ENCODE measurements around the gene CRACDL. TPM values are rescaled to one million over a fixed set of nuclear protein-coding genes. Genes with fewer than 3 reads are reported as not detected.

Gene CRACDL
- total RNA-seq, 3 donors from 2014 or later = 0.10 to 0.46 (median 0.16) TPM

DNA sequence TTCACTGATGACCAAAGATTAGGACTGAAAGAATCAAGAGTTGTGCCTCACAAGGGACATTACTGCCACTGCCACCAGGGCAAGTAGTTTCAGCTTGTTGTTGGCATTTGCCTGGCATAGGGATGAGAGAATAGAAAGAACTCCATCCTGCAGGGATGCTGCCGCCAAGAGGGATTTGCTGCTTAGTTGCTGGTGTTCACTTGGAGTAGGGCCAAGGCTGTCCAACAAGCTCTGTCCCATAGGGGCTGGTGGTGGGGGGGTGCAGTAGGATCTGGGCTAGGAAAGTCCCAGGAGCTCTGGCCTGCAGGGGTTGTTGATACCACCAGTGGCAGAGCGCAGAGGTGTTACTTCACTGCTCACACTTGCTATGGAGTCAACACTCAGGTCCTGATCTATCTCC lies 120.2 kb downstream of the CRACDL start:
- H3K4me1 Mint-ChIP-seq (ENCODE audit: low read depth) = no peaks in the 10 kb centered on the region
- ATAC-seq (no peak), DNase-seq (no peak)
- no peaks in the 10 kb centered on the region for H3K36me3 Mint-ChIP-seq (ENCODE audit: insufficient read depth)
- peaks cover 5% of the 10 kb centered on the region for H3K27me3 Mint-ChIP-seq (ENCODE audit: low read depth)
- H3K4me3 Mint-ChIP-seq = no peak overlapping the region
- H3K9me3 Mint-ChIP-seq = no peaks in the 10 kb centered on the region

- H3K9me3 Mint-ChIP-seq = no peaks in the 10 kb centered on the region
- peaks cover 11% of the 10 kb centered on the region for H3K4me1 Mint-ChIP-seq (ENCODE audit: low read depth)
- H3K4me3 Mint-ChIP-seq = no peak overlapping the region
- peaks cover 5% of the 10 kb centered on the region for H3K27me3 Mint-ChIP-seq (ENCODE audit: low read depth)
- no peaks in the 10 kb centered on the region for H3K36me3 Mint-ChIP-seq (ENCODE audit: insufficient read depth)
- DNase-seq (no peak), ATAC-seq (no peak)
Measured at GRCh38 chr2:98811766-98812165, 124.3 kb downstream of the CRACDL start.

DNA sequence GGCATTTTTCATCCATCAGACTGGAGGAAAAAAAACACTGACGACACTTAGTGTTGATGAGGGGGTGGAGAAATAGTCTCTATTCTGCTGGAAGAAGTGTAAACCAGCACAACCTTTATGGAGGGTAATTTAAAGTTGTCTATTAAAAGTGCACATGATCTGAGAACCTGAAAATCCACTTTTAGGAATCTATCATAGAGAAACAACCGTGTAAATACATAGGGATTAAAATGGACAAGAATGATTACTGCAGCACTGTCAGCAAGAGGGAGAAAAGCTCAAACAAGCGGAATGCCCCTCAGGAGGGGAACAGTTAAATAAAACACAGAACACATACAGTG lies 125.5 kb downstream of the CRACDL start:
- DNase-seq (no peak), ATAC-seq (no peak)
- Mint-ChIP-seq H3K4me1 (ENCODE audit: low read depth) (peaks cover 13% of the 10 kb centered on the region), H3K4me3 (no peak overlapping the region), H3K27me3 (ENCODE audit: low read depth) (no peaks in the 10 kb centered on the region), H3K36me3 (ENCODE audit: insufficient read depth) (no peaks in the 10 kb centered on the region), H3K9me3 (no peaks in the 10 kb centered on the region)

GRCh38 chr2:98809878-98810587 lies 126.0 kb downstream of the CRACDL start:
- Mint-ChIP-seq H3K4me1 (ENCODE audit: low read depth) (peaks cover 13% of the 10 kb centered on the region), H3K36me3 (ENCODE audit: insufficient read depth) (no peaks in the 10 kb centered on the region), H3K4me3 (no peak overlapping the region), H3K9me3 (no peaks in the 10 kb centered on the region), H3K27me3 (ENCODE audit: low read depth) (no peaks in the 10 kb centered on the region)
- DNase-seq (no peak), ATAC-seq (no peak)

DNA sequence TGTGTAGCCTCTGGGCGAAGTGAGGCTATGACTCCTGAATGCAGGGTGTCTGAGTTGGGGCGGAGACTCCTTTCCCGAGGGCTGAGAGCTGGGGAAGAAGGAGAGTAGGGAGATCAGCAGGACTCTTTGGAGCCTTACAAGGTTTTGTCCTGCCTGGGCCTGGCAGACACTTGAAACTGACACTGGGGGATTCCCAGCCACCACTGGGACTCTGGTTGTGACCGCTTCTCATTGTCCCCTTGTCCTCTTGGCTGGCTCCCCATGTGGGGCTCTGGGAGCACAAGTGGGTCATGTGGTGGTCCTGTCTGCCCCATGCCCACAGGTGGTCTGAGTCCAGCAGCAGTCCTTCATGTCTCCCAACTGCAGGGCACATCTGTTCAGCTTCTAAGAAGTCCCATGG lies 126.9 kb downstream of the CRACDL start:
- H3K27me3 Mint-ChIP-seq (ENCODE audit: low read depth) = no peaks in the 10 kb centered on the region
- H3K36me3 Mint-ChIP-seq (ENCODE audit: insufficient read depth) = no peaks in the 10 kb centered on the region
- no peaks in the 10 kb centered on the region for H3K9me3 Mint-ChIP-seq
- H3K4me3 Mint-ChIP-seq = no peak overlapping the region
- DNase-seq = no peak
- peaks cover 13% of the 10 kb centered on the region for H3K4me1 Mint-ChIP-seq (ENCODE audit: low read depth)
- ATAC-seq = no peak

DNA sequence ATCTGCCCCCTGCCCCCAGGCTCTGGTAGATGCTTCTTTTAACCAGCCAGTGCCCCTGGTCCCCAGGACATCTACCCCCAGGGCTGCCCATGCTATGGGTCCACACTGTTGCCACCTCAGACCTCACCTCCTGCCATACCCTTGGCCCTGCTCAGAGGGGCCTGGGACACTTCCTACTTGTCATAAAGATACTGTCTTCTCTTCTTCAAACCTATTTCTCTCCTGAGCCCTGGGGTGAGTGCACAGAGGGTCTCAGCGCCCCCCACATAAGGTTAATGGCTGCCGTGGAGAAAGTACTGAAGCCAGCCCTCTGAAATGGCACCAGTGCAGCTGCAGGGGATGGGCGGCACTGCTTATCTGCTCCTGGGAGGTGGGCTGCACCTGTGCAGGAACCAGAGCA lies 127.5 kb downstream of the CRACDL start:
- H3K9me3 Mint-ChIP-seq = no peaks in the 10 kb centered on the region
- H3K27me3 Mint-ChIP-seq (ENCODE audit: low read depth) = no peaks in the 10 kb centered on the region
- no peaks in the 10 kb centered on the region for H3K36me3 Mint-ChIP-seq (ENCODE audit: insufficient read depth)
- DNase-seq (no peak), ATAC-seq (no peak)
- no peak overlapping the region for H3K4me3 Mint-ChIP-seq
- H3K4me1 Mint-ChIP-seq (ENCODE audit: low read depth) = peaks cover 13% of the 10 kb centered on the region

DNA sequence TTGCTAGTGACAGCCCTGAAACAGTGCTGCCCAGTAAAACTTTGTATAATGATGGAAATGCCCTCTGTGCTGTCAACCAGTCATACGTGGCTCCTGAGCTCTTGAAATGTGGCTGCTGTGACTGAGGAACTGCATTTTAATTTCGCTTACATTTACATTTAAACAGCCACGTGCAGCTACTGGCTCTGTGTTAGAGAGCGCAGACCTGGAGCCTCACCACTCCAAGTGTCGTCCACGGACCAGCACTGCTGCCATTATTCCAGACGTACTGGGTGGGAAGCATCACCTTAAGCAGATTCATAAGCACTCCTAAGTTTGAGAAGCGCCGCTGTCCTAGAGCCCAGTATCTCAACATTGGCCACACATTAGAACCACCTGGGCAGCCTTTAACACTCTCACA lies 128.1 kb downstream of the CRACDL start:
- Mint-ChIP-seq H3K27me3 (ENCODE audit: low read depth) (no peaks in the 10 kb centered on the region), H3K9me3 (no peaks in the 10 kb centered on the region), H3K4me1 (ENCODE audit: low read depth) (peaks cover 13% of the 10 kb centered on the region), H3K36me3 (ENCODE audit: insufficient read depth) (no peaks in the 10 kb centered on the region), H3K4me3 (no peak overlapping the region)
- DNase-seq (no peak), ATAC-seq (no peak)

GRCh38 chr2:98807221-98807620 lies 128.8 kb downstream of the CRACDL start:
- no peak overlapping the region for H3K4me3 Mint-ChIP-seq
- peak; percentile 31 for DNase-seq

GRCh38 chr2:98806236-98806697 lies 129.8 kb downstream of the CRACDL start:
- Mint-ChIP-seq H3K4me3 (no peak overlapping the region), H3K27me3 (ENCODE audit: low read depth) (no peaks in the 10 kb centered on the region), H3K9me3 (no peaks in the 10 kb centered on the region), H3K4me1 (ENCODE audit: low read depth) (peaks cover 13% of the 10 kb centered on the region), H3K36me3 (ENCODE audit: insufficient read depth) (peaks cover 2% of the 10 kb centered on the region)
- no peak for ATAC-seq
- no peak for DNase-seq

More at GRCh38 chr2:98807221-98807620, 128.8 kb downstream of the CRACDL start:
- peak; percentile 73 to 78 for ATAC-seq
- H3K4me1 Mint-ChIP-seq (ENCODE audit: low read depth) = peaks cover 13% of the 10 kb centered on the region
- no peaks in the 10 kb centered on the region for H3K27me3 Mint-ChIP-seq (ENCODE audit: low read depth)
- no peaks in the 10 kb centered on the region for H3K9me3 Mint-ChIP-seq
- no peaks in the 10 kb centered on the region for H3K36me3 Mint-ChIP-seq (ENCODE audit: insufficient read depth)

- Mint-ChIP-seq H3K36me3 (ENCODE audit: insufficient read depth) (peaks cover 2% of the 10 kb centered on the region), H3K9me3 (no peaks in the 10 kb centered on the region), H3K4me3 (no peak overlapping the region), H3K4me1 (ENCODE audit: low read depth) (peaks cover 13% of the 10 kb centered on the region), H3K27me3 (ENCODE audit: low read depth) (no peaks in the 10 kb centered on the region)
- ATAC-seq (no peak), DNase-seq (no peak)
Measured at GRCh38 chr2:98805412-98806171, 130.4 kb downstream of the CRACDL start.

DNA sequence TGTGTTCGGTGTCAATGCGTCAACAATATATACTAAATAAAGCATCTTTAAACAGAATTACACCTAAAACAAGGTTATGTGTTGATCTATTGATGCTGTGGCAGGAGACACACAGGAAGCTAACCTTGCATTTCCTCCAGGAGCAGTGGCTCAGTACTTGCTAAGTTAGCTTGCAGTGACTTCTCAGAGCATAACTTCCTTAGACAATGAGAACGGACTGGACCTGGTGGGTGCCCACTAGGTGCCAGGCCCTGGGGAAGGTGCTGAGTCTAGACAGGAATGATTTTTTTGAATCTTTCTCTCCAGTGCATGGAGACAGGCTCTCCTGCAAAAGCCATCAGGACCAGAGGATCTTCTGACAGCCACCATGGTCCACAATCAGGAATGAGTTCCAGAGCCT lies 131.3 kb downstream of the CRACDL start:
- Mint-ChIP-seq H3K27me3 (ENCODE audit: low read depth) (no peaks in the 10 kb centered on the region), H3K4me1 (ENCODE audit: low read depth) (peaks cover 13% of the 10 kb centered on the region), H3K9me3 (no peaks in the 10 kb centered on the region), H3K36me3 (ENCODE audit: insufficient read depth) (peaks cover 2% of the 10 kb centered on the region), H3K4me3 (no peak overlapping the region)
- ATAC-seq (no peak), DNase-seq (no peak)

GRCh38 chr2:98804265-98804650 lies 131.8 kb downstream of the CRACDL start:
- Mint-ChIP-seq H3K36me3 (ENCODE audit: insufficient read depth) (peaks cover 2% of the 10 kb centered on the region), H3K4me1 (ENCODE audit: low read depth) (peaks cover 13% of the 10 kb centered on the region), H3K4me3 (no peak overlapping the region), H3K9me3 (no peaks in the 10 kb centered on the region), H3K27me3 (ENCODE audit: low read depth) (no peaks in the 10 kb centered on the region)
- no peak for ATAC-seq
- DNase-seq = no peak

DNA sequence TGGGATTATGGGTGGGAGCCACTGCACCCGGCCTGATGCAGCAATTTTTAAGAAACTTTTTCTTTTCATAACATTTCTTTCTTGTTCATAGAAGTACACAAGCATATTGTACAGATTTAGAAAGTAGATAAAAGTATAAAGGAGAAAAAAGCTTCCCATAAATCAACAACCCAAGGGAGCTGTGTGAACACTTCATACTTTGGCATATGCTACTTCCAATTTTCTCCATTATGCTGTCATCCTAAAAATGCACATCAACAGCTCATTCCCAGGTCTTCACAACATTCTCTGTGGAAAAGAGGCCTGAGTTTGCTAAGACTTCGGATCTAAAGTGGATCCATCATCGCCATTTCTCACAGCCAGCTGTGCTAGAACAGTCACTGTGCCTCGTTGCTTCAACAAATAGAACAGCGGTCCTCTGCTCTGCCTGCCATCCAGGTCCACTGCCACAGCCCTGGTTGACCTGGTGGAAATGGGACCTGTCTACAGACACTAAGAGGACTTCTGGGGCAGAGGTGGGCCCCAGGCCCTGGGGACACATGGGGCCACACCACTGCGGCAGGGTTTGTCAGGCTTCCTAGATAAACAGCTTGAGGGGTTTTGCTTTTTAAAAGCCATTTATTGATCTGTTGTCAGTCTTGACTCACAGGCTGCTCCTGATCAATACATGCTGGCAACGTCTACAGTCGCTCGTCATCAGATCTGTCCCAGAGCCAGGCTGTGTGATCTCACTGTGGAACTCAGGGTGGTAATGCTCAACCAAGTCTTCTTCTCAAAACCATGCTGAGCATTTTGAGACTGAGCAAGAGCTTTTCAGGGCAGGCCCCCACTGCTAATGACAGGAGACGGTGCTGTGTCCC lies 132.4 kb downstream of the CRACDL start:
- Mint-ChIP-seq H3K4me1 (ENCODE audit: low read depth) (peaks cover 13% of the 10 kb centered on the region), H3K4me3 (no peak overlapping the region), H3K36me3 (ENCODE audit: insufficient read depth) (peaks cover 2% of the 10 kb centered on the region), H3K27me3 (ENCODE audit: low read depth) (no peaks in the 10 kb centered on the region), H3K9me3 (no peaks in the 10 kb centered on the region)
- ATAC-seq (no peak), DNase-seq (no peak)

DNA sequence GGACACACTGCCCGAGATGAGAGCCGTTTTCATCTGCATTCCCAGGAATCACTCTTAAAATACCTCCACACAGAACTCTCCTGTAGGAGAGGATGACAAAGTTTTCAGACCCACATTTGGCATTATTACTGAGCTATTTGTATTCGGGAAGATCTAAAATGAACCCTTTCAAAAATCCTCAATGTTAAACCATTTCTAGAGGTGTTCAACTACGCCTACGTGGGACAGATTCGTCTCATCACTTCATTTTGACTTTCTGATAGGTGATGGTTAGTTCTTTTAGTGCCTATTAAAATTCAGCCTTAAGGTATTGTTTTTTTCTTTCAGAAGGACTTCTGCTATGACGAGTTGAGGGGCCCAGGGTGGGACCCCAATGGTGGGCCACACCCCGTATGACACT lies 133.7 kb downstream of the CRACDL start:
- H3K9me3 Mint-ChIP-seq = no peaks in the 10 kb centered on the region
- no peak for DNase-seq
- no peak for ATAC-seq
- no peaks in the 10 kb centered on the region for H3K27me3 Mint-ChIP-seq (ENCODE audit: low read depth)
- peaks cover 2% of the 10 kb centered on the region for H3K36me3 Mint-ChIP-seq (ENCODE audit: insufficient read depth)
- peaks cover 7% of the 10 kb centered on the region for H3K4me1 Mint-ChIP-seq (ENCODE audit: low read depth)
- no peak overlapping the region for H3K4me3 Mint-ChIP-seq
